NCI-H1417 (cell line): Measurements from ENCODE around the gene CYP27A1.
A peak's percentile ranks its signal among the peaks of the same experiment; 100 is the strongest.

ENCODE experiments used
- DNase-seq, 3 experiments: peaks; one replicate each; lab custom pipeline; 2025; lab: John Stamatoyannopoulos, UW

The CYP27A1 gene

DNA sequence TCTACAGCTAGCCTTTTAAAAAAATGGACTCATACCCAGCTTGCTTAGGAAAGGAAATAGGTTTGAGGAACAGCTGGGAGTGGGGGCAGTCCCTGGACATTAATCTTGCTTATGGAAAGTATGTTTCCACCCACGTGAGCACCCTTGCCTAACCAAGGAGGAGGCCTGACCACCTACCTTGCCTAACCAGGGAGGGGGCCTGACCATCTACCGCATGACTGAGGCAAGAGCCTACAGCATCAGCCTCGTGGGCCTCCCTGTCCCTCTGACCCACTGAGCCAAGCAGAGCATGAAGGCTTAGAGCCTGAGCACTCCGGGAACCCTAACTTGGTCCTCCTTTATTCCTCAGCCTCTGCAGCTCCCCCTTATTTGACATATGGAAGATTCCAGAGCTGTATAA lies 29.4 kb downstream of the CYP27A1 start:
- DNase-seq: no peak

DNA sequence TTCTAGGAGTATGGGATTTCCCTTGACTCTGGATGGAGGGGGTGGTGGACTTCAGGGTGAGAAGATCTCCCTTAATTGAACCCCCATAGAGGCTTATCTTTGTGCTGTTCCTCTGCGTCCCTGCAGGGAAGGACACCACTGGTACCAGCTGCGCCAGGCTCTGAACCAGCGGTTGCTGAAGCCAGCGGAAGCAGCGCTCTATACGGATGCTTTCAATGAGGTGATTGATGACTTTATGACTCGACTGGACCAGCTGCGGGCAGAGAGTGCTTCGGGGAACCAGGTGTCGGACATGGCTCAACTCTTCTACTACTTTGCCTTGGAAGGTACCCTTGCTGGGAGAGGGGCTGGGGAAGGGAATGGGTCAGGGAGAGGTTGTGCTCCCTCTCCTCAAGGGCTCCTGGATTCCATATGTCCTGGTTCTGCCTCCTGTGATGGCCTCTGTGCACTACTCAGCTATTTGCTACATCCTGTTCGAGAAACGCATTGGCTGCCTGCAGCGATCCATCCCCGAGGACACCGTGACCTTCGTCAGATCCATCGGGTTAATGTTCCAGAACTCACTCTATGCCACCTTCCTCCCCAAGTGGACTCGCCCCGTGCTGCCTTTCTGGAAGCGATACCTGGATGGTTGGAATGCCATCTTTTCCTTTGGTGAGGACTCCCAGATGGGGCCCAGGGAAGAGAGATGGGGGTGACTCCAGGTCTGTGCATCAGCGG lies 30.3 kb downstream of the CYP27A1 start:
- no peak for DNase-seq

DNA sequence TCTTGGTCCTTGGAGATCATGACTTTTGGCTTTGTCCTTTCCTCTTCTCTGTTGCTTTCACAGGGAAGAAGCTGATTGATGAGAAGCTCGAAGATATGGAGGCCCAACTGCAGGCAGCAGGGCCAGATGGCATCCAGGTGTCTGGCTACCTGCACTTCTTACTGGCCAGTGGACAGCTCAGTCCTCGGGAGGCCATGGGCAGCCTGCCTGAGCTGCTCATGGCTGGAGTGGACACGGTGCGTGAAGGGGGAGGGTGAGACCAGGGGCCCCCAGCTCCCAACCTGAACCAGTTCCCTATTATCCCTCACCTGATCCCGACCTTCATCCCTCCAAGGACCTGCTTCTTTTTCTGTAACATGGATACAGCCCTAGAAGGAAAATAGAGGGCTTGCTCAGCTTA lies 30.9 kb downstream of the CYP27A1 start:
- DNase-seq: no peak

DNA sequence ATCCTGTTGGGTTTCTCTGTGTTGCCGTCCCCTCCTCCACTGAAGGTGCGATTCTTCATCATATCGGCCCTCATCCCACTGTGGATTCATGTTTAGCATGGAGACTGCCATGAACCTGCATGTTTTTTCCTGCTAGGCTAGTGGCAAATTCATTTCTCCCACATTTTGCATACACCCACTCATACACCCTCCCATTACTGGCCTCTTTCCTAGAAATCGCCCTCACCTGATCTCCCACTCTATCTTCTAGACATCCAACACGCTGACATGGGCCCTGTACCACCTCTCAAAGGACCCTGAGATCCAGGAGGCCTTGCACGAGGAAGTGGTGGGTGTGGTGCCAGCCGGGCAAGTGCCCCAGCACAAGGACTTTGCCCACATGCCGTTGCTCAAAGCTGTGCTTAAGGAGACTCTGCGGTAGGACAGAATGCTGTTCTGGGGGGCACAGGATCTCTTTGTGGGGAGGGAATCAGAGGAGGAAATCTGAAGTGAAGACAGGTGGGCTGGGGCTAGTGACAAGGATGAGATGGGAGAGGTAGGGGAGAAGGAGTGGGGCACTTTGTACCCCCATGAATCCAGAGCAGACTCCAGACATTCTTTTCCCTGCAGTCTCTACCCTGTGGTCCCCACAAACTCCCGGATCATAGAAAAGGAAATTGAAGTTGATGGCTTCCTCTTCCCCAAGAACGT lies 32.0 kb downstream of the CYP27A1 start:
- DNase-seq: no peak

DNA sequence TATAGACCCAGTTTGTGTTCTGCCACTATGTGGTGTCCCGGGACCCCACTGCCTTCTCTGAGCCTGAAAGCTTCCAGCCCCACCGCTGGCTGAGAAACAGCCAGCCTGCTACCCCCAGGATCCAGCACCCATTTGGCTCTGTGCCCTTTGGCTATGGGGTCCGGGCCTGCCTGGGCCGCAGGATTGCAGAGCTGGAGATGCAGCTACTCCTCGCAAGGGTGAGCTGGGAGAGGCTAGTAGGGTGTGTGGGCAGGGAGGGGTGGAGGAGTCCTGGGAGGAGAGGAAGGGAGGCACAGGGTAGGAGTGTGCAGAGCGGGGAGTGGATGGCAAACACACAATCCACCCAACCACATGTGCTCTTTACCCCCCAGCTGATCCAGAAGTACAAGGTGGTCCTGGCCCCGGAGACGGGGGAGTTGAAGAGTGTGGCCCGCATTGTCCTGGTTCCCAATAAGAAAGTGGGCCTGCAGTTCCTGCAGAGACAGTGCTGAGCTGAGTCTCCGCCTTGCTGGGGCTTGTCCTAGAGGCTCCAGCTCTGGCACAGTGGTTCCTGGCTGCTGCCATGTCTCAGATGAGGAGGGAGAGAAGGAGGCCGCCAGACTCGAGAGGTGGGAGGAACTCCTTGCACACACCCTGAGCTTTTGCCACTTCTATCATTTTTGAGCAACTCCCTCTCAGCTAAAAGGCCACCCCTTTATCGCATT lies 32.7 kb downstream of the CYP27A1 start:
- DNase-seq: no peak

DNA sequence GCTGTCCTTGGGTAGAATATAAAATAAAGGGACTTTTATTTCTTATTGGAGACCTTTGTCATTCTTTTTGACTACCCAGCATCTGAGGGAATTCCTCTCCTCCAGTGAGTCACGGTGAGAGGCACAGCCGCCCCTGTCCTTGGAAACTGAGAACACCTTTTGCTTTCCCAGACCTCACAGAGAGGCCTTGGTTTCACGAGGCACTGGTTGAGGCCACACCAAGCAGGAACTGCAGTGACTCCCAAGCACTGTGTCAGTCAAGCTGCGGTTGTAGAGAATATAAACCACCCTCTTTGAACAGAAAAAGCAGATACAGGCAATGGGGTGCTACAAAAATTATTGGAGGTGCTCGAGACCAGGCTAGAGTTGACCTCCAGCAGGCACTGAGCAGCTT lies 33.3 kb downstream of the CYP27A1 start:
- DNase-seq: no peak

DNA sequence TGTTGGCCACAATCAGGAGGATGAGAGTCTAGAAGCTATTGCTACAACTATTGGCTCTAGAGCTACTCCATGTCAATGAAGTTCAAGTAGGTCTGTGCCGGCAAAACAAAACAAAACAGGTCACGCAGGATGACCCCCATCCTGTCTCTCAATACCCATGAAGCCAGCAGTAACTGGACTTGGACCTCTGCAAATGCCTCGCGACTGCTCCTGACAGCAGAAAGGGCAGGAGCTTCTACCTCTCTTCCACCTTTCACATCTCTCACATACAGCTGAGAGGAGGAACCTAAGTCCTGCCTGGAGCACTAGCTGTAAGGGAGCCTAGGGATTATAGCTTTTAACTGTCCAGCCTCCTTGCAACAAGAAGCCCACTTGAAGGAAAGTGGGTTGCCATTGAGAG lies 33.7 kb downstream of the CYP27A1 start:
- no peak for DNase-seq

DNA sequence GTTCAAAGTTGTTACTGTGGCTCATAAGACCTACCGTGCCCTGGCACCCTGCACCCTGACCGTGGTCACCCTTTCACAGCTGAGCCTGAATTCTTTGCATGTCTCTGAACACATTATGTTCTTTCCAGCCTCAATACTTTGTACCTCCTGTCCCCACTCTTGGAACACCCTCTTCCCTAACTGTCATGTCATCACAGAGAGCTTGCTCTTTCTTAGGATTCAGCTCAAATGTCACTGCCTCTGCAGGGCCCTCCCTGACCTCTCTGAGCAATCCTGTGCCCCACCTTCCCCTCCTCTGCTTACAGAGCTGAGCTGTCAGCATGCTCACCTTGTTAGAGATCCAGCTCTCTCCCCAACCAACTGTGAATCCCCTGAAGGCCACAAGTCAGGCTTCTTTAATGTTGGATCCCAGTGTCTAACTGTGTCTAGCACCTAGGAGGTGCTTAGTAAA lies 34.6 kb downstream of the CYP27A1 start:
- no peak for DNase-seq

DNA sequence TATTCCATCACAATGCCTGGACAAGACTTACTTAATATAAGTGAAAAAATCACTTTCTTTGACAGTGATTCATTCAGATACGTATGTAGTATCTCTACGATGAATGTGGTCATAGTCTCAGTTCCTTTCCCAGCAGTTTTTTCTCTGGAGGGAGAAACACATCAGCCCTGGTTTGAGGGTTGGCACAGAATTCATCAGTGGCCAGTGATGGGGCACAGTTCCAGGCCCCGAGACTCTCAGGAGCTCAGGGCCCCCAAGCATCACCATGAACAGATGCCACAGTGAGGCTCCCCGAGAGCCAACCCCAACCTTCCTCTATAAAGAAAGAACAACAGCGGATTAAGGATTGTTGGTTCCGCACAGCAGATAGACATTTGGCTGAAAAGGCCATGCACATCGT lies 37.1 kb downstream of the CYP27A1 start:
- DNase-seq: no peak

DNA sequence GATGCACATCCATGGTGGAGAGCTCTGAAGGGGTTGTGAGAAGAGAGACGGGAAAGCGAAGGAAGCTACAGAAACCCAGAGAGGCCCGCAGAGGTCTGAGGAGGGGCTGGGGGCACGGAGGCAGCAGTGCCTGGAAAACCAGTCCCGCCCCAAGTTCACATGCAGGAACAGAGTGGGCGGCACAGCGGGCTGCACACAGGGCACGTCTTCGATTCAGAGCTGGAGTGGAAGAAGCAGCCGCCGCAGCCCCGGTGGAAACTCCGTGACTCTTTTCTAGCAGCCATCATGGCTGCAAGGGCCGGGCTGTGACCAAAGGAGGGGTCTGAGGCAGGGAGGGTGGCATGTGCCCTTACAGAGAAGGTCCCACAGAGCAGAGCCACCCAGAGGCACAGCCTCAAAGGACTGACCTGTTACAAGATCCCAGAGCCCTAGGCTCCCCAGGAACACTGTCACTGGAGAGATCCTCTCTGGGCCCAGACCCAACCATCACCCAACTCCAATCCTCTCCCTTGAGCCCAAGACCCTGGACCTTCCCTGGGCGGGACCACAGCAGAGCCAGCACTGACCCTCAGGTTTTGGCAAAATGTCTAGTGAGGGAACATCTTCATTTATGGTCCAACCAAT lies 38.9 kb downstream of the CYP27A1 start:
- DNase-seq: no peak

DNA sequence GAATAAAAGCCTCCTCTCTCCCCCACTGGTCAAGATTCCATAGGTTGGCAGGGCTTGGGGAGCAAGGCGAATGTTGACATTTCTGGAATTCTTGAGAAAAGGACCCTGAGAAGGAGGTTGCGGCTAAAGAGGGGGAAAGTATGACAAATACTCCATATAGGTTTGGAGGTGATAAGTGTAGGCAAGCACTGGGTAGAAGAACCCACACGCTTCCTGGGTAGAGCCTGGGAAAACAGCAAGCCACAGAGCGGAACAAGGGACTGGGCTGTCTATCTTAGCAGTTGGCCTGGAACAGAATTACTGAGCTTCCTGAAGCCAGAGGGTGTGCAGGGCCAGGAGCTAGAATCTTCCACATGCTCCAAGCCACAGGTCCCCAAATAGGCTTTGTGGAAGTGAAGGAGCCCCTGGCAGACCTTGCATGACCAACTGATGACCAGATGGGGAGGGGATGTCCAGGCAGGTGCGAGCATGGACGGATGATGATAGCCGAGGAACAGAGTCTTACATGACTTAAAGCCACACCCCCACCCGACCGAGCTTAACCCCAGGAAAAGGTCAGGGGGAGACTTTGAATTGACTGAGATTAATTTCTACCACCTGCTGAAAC lies 39.8 kb downstream of the CYP27A1 start:
- no peak for DNase-seq

DNA sequence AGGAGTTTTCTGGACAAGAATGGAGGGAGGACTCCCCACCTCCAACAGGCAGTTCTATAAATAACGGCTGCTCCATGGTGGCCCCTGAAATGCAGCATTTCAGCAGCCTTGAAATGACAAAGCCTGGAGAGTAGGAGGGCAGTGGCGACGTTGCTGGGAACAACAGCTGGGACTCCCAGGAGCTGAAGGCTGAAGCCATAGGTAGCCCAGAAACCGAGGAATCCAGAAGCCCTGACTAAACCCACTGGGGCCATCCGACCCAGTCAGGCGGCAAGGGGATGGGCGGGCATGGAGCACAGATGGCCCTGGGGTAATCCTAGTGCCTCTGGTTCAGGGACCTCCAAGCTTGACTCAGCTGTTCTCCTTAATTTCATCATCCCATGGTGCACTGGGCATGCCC lies 40.7 kb downstream of the CYP27A1 start:
- no peak for DNase-seq

DNA sequence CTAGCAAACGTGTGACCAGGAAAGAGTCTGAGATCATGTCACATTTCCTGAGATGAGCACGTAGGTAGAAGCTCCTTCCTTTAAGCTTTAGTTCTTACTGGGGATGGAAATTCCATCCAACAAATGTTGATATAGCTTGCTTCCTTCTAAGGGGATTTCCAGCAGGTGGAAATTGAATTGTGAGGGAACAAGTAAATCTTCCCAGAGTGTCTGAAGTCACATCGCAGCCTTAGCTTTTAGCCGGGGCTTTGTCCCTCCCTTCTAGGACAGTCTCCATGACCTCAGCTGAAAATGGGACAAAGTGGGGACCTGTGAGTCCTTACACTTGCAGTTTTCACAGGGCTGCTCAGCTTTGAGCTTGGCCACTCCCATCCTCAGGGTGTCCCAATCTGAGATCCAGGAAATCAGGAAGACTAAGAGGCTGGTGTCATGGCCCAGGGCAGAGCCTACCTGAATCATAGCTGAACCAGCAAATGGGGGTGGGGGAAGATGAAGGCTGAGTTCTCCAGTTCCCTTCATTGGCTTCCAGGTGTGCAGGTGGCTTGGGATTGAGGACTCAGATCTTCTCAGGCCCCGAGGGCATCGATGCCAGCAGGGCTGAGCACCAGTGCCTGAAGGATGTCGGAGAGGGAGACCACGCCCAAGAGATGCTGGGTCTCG lies 41.4 kb downstream of the CYP27A1 start:
- no peak for DNase-seq

DNA sequence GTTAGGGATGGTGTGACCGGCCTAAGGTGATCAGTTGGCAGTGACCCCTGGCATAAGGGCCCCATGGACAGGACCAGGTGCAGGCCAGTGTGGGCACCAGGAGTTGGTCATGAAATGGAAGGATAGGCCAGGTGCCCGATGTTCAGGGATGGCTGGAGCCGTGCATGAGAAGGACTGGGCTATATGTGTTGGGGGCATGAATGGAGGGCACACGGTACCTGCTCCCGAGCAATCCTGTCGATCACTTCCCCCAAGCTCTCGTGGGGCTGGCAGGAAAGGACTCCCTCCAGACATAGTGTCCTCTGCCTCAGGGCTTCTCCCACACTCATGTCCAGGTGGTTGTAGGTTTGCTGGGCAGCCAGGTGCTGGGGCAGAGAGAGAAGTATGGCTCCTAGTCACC lies 42.1 kb downstream of the CYP27A1 start:
- no peak for DNase-seq

DNA sequence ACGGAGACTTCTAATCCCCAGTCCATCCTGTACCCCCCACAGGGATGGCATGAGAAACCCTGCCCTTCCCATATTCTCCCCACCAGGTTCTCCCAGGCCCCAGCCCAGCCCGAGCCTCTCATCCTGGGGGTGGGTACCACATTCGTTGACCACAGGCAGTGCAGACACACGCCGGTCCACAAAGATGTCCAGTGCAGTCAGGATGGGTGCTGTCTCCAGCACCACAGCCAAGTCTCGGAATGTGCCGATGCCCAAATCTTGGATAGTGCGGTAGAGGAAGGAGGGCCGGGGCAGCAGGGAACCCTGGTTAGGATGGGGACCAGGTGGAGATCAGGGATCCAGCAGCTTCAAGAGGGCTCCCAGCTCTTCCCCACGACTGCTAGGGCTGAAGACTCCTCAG lies 44.8 kb downstream of the CYP27A1 start:
- no peak for DNase-seq

DNA sequence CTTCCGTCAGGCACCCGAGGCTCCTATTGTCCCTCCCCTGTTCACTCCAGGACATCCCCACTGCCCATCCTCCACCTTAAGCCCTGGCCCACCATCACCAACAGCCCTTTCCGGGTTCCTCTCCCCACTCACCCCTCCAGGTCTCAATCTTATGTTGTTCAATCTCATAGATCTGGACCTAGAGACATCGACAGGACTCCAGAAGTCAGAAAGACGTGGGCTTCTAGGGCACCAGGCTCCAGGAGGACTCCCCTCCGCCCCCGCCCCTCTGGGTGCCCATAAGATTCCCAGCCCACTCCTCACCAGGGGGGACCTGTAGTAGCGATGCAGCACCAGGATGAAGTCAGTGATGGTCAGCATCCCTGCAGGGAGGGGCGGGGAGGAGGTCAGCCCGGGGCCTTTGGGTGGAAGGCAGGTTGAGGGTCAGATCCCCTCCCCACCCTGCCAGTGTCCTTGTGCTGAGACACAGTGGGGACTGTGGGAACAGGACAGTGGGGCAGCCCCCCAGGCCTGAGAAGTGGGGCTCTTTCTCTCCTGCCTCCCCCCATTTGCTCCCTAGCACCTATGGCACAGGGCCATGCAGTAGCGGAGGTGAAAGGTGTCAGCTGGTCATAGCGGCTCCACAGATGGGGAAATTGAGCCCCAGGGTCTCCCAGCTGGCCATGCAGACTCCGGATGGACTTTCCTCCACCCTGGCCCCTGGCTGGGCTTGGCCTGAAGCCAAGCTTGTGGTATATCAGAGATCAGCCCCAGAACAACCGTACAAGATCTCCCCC lies 45.9 kb downstream of the CYP27A1 start:
- DNase-seq: no peak

DNA sequence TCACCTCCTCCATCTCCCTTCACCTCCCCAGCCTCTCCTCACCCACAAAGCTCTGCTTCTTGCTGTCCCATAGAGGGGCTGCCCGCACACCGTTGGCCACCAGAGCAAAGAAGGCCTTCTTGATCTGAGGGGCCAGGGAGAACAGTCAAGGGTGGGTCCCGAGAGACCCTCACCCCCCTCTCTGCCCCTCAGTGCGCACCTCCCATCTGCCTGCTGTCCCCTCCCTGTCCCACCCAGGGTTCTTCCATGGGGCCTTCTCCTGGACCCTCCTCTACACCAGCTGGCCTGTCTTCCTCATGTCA lies 46.5 kb downstream of the CYP27A1 start:
- DNase-seq: no peak

DNA sequence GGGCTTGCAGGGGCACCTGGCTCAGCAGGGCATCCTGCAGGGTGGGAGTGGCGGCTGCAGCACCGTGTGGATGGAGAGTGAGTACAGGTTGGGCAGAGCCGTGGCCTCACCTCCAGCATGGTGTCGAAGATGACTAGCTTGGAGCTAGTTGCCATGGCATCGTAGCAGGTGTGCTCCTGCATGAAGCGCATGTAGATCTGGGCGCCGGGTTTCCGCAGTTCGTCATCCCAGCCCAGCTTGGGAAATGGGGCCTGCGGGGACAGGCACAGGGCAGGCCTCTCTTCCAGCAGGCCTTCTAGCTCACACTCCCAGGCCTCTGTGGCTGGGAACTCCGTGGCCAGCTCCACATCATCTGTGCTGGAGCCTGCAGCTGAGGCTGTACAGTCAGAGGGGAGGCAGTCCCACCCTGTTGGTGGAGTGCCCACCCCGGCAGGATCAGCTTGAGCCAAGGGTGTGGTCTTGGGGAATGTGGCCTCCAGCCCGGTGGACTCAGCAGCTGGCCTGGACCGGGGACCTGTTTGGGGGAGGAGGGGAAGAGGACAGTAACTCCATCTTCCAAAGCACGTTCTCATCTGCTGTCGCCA lies 48.0 kb downstream of the CYP27A1 start:
- DNase-seq: peak; percentile 31 to 84 (median 67)

DNA sequence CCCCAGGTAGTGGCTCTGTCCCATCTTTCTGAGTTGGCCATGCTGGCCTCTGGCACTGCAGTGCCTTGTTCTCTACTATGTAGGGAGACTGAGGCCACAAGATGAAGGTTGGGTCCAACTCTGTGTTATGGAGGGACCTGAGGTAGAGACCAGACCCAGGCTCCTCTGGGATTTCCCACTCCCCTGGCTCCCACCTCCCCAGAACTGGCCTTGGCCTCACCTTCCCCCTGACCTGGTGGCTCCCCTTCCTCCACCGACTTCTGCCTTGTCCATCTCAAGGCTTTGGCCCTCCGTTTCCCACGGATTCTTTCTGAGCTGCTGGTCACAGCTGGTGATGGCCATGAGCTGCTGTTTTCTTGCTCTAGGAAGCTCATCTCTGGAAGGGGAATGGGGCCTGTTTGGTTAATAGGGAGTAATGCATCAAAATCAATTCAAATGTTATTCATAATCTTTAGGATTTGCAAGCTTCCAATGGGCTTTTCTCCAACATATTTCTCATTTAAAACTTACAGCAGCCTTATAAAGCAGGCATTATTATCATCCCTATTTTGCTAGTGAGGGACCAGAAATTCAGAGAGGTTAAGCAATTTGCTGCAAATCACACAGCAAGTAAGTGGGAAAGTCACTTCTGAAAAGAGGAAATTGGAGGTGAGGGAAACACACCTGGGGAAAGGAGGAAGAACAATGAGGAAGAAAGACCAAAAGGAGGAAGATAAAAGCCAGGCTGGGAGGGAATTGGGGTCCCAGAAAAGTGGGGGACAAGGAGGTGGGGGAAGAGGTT lies 48.8 kb downstream of the CYP27A1 start:
- DNase-seq: no peak

DNA sequence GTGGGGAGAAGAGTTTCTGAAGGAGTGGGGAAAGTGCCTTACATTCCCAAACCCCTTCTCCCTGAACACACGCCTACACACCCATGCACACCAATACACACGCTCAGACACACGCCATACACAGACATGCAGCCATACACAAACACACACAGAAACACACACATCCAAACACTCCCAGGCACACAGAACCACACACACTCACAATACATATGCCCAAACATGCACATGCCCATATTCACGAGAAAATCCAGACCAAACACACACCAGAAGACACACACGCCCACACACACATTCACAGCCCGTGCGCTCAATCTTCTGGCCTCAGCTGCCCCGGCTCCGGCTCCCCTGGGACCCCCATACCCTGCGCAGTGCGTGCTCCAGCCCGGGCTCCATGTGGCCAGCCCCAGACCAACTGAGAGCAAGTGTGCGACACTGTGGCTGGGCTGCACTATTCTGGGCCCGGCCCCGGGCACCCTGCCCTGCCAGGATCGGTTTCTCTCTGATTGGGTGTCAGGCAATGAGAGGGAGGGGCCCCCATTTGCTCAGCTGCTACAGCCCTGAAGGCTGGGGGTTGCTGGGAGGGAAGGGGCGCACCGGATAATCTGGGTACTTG lies 49.5 kb downstream of the CYP27A1 start, which contains the start of gene PRKAG3:
Gene PRKAG3, minus strand, starts transcription at position 426 of the 613 bp plus-strand sequence.
- no peak for DNase-seq
